ENCODE results near the gene NPIPB6.

- TF ChIP-seq CTCF (conservative IDR thresholded peaks at IDR 0.05) (no peak), ZFX (IDR thresholded peaks at IDR 0.05) (no peak)
Observed at GRCh38 chr16:28307936-28308335, 55.4 kb downstream of the NPIPB6 start.

Measured in C4-2B (cell line).